A549 (cell line): ENCODE data around the gene ADAP1.

Source experiments
- CTCF ChIP-seq: fragments of >200 bp; sonication (Bioruptor Twin); formaldehyde crosslinking; IDR thresholded peaks from 3 replicates; pipeline ENCODE4 v1.5.1; 2016
- ELK1 ChIP-seq: fragments of 150-350 bp; IDR thresholded peaks from 2 replicates; pipeline ENCODE4 v1.6.1; 2014; ENCODE audit warnings: low read depth, mild to moderate bottlenecking, low read length
- ESRRA ChIP-seq: fragments of 150-350 bp; IDR thresholded peaks from 2 replicates; pipeline ENCODE4 v1.6.1; 2014; ENCODE audit warnings: mild to moderate bottlenecking, low read length, borderline replicate concordance
- MAFK ChIP-seq: fragments of 450-650 bp; IDR thresholded peaks from 2 replicates; pipeline ENCODE4 v1.6.1; 2014; ENCODE audit not compliant: partially characterized antibody
- POLR2A ChIP-seq: IDR thresholded peaks from 2 replicates; pipeline ENCODE4 v1.6.1; 2012; ENCODE audit warnings: mild to moderate bottlenecking, low read length
- REST ChIP-seq: fragments of 200-600 bp; sonication (generic); IDR thresholded peaks from 2 replicates; pipeline ENCODE4 v1.6.1; 2016; ENCODE audit warnings: antibody characterized with exemption, mild to moderate bottlenecking, moderate library complexity
- SMC3 ChIP-seq: fragments of >200 bp; sonication (Bioruptor Twin); formaldehyde crosslinking; IDR thresholded peaks from 3 replicates; pipeline ENCODE4 v1.6.1; 2018; ENCODE audit warnings: inconsistent platforms

GRCh38 chr7:868189-868486 is 86.3 kb downstream of the ADAP1 start:
- TF ChIP-seq CTCF (no peak), POLR2A (no peak), SMC3 (no peak), ELK1 (no peak), ESRRA (no peak), MAFK (no peak), REST (no peak)
